DND-41 (cell line): ENCODE data around the gene PREX1.
A peak's percentile ranks its signal among the peaks of the same experiment; 100 is the strongest.

ENCODE experiments used
- ATAC-seq: fragments of 200-7000 bp; cut with Tn5 transposase; 3 replicates; pipeline ENCODE4 v1.9.1; 2021; ENCODE audit warnings: low read depth; ENCODE audit not compliant: insufficient read depth
- DNase-seq: peaks from one replicate; pipeline ENCODE4 v3.0.0-alpha.2; 2020
- H2AFZ ChIP-seq: 2 replicates; pipeline ENCODE4 v1.6.0; 2012; ENCODE audit warnings: low read depth, low read length
- H3K27ac ChIP-seq: 2 replicates; pipeline ENCODE4 v1.5.1; 2012; ENCODE audit warnings: low read length, inconsistent platforms
- H3K27me3 ChIP-seq: fragments of 200-600 bp; sonication (generic); 2 replicates; pipeline ENCODE4 v1.6.0; 2012; ENCODE audit warnings: low read length, mild to moderate bottlenecking, inconsistent platforms; ENCODE audit not compliant: insufficient read depth, poor library complexity
- H3K36me3 ChIP-seq: 2 replicates; pipeline ENCODE4 v1.5.1; 2012; ENCODE audit warnings: low read length, inconsistent platforms; ENCODE audit not compliant: insufficient read depth
- H3K4me1 ChIP-seq: 2 replicates; pipeline ENCODE4 v1.5.1; 2012; ENCODE audit warnings: mild to moderate bottlenecking, low read length; ENCODE audit not compliant: insufficient read depth
- H3K4me2 ChIP-seq: 2 replicates; pipeline ENCODE4 v1.6.0; 2012; ENCODE audit warnings: mild to moderate bottlenecking, moderate library complexity, low read length, inconsistent platforms; ENCODE audit not compliant: insufficient read depth
- H3K4me3 ChIP-seq, 2 experiments: fragments of 200-600 bp in 1 of 2; shearing (Covaris generic) in 1 of 2; 2 replicates each; pipeline ENCODE4 v1.5.1; 2012 to 2016; ENCODE audit warnings: inconsistent platforms in 2 of 2, low read length in 2 of 2, mild to moderate bottlenecking in 2 of 2, low read depth in 1 of 2, moderate library complexity in 1 of 2
- H3K79me2 ChIP-seq: 2 replicates; pipeline ENCODE4 v1.6.0; 2012; ENCODE audit warnings: low read length, inconsistent platforms; ENCODE audit not compliant: insufficient read depth
- H3K9ac ChIP-seq: 2 replicates; pipeline ENCODE4 v1.6.0; 2012; ENCODE audit warnings: low read depth, mild to moderate bottlenecking, inconsistent platforms, low read length, moderate library complexity
- H3K9me3 ChIP-seq: 2 replicates; pipeline ENCODE4 v1.5.1; 2012; ENCODE audit warnings: low read length, moderate library complexity, mild to moderate bottlenecking, inconsistent platforms; ENCODE audit not compliant: insufficient read depth, severe bottlenecking
- H4K20me1 ChIP-seq: 2 replicates; pipeline ENCODE4 v1.6.0; 2012; ENCODE audit warnings: low read length; ENCODE audit not compliant: insufficient read depth
- CTCF ChIP-seq: IDR thresholded peaks from 2 replicates; pipeline ENCODE4 v1.5.1; 2012; ENCODE audit warnings: borderline replicate concordance, low read length, moderate library complexity, mild to moderate bottlenecking; ENCODE audit not compliant: poor library complexity, severe bottlenecking; ENCODE audit errors: extremely low read depth
- EZH2 ChIP-seq: IDR thresholded peaks from 3 replicates; pipeline ENCODE4 v1.6.1; 2012; ENCODE audit warnings: borderline replicate concordance, low read depth, mild to moderate bottlenecking, moderate library complexity, low read length, inconsistent platforms; ENCODE audit not compliant: severe bottlenecking

The PREX1 gene

GRCh38 chr20:48752963-48753362, 74.8 kb downstream of the PREX1 start:
- no peak overlapping the region for H2AFZ ChIP-seq
- H3K79me2 ChIP-seq, result no peaks in the 10 kb centered on the region
- no peaks in the 10 kb centered on the region for H3K9me3 ChIP-seq
- no peak overlapping the region for H3K4me2 ChIP-seq
- no peaks in the 10 kb centered on the region for H4K20me1 ChIP-seq
- H3K9ac ChIP-seq, result no peak overlapping the region
- TF ChIP-seq EZH2 (no peak), CTCF (no peak)
- H3K4me3 ChIP-seq, result no peak overlapping the region
- H3K4me1 ChIP-seq, result peaks cover 5% of the 10 kb centered on the region; the same call in 1 of the 2 replicates
- no peak for DNase-seq
- H3K36me3 ChIP-seq, result no peaks in the 10 kb centered on the region
- H3K27me3 ChIP-seq, result no peaks in the 10 kb centered on the region
- ATAC-seq, result no peak
- H3K27ac ChIP-seq, result no peak overlapping the region

GRCh38 chr20:48751871-48752270, 75.9 kb downstream of the PREX1 start:
- Histone ChIP-seq H3K4me3 (no peak overlapping the region), H3K9me3 (no peaks in the 10 kb centered on the region), H3K27me3 (no peaks in the 10 kb centered on the region), H3K27ac (no peak overlapping the region), H3K9ac (no peak overlapping the region), H3K4me2 (no peak overlapping the region), H3K36me3 (no peaks in the 10 kb centered on the region), H3K4me1 (peaks cover 5% of the 10 kb centered on the region; the same call in 1 of the 2 replicates), H4K20me1 (no peaks in the 10 kb centered on the region), H3K79me2 (no peaks in the 10 kb centered on the region), H2AFZ (no peak overlapping the region)
- no peak for ATAC-seq
- no peak for DNase-seq
- TF ChIP-seq CTCF (no peak), EZH2 (no peak)

GRCh38 chr20:48750941-48751635, 76.7 kb downstream of the PREX1 start:
- Histone ChIP-seq H3K27ac (no peak overlapping the region), H3K9ac (no peak overlapping the region), H4K20me1 (no peaks in the 10 kb centered on the region), H2AFZ (no peak overlapping the region), H3K79me2 (no peaks in the 10 kb centered on the region), H3K4me2 (no peak overlapping the region), H3K4me1 (peaks cover 5% of the 10 kb centered on the region; the same call in 1 of the 2 replicates), H3K4me3 (no peak overlapping the region), H3K9me3 (no peaks in the 10 kb centered on the region), H3K27me3 (no peaks in the 10 kb centered on the region), H3K36me3 (no peaks in the 10 kb centered on the region)
- peak; percentile 95 for ATAC-seq
- DNase-seq, result peak; percentile 72
- TF ChIP-seq EZH2, result no peak
- no peak for TF ChIP-seq CTCF

DNA sequence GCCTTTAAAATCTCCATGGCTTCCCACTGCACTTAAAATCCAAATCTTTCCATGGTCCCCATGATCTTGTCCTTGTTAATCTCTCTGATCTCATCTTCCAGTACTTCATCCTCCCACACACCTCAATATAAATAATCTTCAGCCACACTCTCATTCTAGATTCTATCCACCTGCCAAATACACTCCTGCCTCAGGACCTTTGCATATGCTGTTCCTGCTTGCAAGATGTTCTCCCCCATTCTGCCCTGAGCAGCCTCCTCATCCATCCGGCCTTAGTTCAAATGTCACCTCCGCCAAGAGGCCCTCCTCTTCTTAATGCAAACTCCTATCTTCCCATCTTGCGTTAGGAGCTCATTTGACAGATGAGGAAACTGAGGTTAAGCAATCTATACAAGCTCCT, 77.4 kb downstream of the PREX1 start:
- Histone ChIP-seq H3K9ac (no peak overlapping the region), H3K4me2 (no peak overlapping the region), H3K36me3 (no peaks in the 10 kb centered on the region), H3K4me3 (no peak overlapping the region), H3K79me2 (no peaks in the 10 kb centered on the region), H3K27me3 (no peaks in the 10 kb centered on the region), H3K9me3 (no peaks in the 10 kb centered on the region), H3K4me1 (peaks cover 5% of the 10 kb centered on the region; the same call in 1 of the 2 replicates), H4K20me1 (no peaks in the 10 kb centered on the region), H3K27ac (no peak overlapping the region), H2AFZ (no peak overlapping the region)
- ATAC-seq (no peak), DNase-seq (no peak)
- TF ChIP-seq EZH2, result no peak
- TF ChIP-seq CTCF, result no peak
